ENCODE data around the gene PSTPIP1.

DNA sequence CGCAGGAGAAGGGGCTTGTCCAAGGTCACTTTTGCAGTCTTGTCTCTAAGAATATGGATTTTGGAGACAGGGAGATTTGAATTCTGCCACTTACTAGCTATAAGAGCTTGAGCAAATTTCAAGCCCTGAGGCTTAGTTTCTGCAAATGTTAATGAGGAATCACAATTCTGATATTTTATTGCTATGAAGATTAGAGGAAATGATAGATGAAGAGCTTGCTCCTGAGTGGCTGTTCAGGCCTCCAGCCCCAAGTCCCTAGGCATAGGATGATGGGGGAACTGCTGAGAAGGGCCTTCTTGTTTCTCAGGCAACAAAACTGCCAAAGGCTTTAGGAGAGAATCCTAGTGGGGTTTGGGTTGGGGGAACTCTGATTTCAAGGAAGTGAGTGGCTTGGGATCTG lies 18.8 kb upstream of the PSTPIP1 start:
- TF ChIP-seq, protein P1, sequence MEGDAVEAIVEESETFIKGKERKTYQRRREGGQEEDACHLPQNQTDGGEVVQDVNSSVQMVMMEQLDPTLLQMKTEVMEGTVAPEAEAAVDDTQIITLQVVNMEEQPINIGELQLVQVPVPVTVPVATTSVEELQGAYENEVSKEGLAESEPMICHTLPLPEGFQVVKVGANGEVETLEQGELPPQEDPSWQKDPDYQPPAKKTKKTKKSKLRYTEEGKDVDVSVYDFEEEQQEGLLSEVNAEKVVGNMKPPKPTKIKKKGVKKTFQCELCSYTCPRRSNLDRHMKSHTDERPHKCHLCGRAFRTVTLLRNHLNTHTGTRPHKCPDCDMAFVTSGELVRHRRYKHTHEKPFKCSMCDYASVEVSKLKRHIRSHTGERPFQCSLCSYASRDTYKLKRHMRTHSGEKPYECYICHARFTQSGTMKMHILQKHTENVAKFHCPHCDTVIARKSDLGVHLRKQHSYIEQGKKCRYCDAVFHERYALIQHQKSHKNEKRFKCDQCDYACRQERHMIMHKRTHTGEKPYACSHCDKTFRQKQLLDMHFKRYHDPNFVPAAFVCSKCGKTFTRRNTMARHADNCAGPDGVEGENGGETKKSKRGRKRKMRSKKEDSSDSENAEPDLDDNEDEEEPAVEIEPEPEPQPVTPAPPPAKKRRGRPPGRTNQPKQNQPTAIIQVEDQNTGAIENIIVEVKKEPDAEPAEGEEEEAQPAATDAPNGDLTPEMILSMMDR (IDR thresholded peaks at IDR 0.05; ENCODE audit: low read depth, low read length), result no peak
- no peak for TF ChIP-seq EZH2phosphoT487 (IDR thresholded peaks at IDR 0.05; ENCODE audit: low read depth)
